ENCODE measurements around the gene RBMS3.
A peak's percentile ranks its signal among the peaks of the same experiment; 100 is the strongest.
"Not testable (repeated sequence)": the region's sequence is repeated elsewhere in the genome, so short reads cannot be mapped to it uniquely, and the experiment has no call there.

Gene RBMS3

DNA sequence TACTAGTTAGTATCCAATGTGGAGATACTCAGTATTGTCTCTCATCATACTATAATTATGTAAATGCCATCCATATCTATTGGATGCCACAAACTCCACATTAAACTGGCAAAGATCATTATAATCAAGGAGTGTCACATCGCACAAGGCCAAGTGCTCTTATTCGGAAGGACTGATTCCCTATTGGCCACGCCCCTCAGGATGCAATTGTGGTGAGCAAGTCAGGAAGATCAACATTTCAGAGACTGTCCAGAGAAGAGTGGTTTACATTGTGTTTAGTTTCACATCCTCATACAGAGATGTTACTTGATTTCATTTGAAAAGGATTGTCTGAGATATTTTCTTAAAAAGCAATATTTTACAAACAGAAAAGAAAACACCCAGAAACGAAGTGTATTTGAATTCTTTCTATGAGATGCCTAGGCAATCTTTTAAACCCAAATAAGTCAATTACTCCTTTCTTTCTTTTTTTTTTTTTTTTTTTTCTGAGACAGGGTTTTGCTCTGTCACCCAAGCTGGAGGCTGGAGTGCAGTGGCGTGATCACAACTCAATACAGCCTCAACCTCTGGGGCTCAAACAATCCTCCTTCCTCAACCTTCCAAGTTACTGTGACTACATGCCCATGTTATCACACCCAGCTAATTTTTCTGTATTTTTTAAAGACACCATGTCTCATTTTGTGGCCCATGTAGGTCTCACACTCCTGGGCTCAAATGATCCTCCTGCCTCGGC, 369.1 kb downstream of the RBMS3 start:
- in situ Hi-C loops (cut with HindIII; ENCODE audit: low pct_ligation_motif_present, low pct_unique_long_range_greater_than_20kb, low sequenced_read_pairs): no loop called here
- no peak for DNase-seq

DNA sequence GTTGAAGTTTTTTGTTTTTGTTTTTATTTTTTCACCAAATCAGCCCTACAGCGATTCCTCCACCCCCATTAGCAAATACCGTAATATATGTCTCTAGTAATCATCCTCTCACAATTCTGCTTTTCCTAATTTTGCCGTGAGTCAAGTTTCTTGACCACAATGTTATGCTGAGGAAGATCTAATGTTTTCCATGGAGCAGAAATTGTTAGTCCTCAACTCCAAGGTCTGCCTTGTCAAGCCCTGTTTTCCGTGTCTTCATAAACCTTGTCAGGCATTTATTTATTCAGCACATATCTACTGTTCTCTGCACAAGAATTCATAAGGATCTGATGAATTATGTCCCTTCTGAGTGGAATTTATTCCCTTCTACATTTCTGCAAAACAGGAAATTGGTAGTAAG, 372.8 kb downstream of the RBMS3 start:
- DNase-seq: no peak

DNA sequence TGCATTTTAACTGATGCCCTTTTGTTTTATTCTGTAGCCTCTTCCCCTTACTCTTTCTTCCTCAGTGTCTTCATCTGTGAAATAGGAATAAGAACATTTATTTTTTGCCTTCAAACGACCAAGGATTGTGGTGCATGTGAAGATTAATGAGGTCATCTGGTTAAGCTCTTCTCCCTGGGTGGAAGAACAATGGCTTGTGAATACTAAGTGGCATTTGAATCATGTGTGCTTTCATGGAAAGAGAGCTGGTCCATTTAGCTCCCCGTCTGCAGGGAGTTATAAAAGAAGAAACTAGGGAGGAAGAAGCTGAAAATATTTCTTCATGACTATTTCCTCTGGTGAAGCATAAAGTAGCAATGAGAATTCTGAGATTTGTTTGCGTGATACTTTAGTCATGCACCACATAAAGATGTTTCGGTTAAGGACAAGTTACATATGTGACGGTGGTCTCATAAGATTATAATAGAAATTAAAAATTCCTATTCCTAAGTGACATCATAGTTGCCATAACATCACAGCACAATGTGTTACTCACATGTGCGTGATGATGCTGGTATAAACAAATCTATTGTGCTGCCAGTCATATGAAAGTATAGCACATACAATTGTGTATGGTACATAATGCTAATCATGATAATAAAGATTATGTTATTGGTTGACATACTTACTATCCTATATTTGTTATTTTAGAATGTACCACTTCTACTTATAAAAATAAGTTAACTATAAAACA, 374.3 kb downstream of the RBMS3 start:
- in situ Hi-C loops (cut with HindIII; ENCODE audit: low pct_ligation_motif_present, low pct_unique_long_range_greater_than_20kb, low sequenced_read_pairs): no loop called here
- no peak for DNase-seq

More for the DNA sequence above, 372.8 kb downstream of the RBMS3 start:
- in situ Hi-C loops (cut with HindIII; ENCODE audit: low pct_ligation_motif_present, low pct_unique_long_range_greater_than_20kb, low sequenced_read_pairs): no loop called here

DNA sequence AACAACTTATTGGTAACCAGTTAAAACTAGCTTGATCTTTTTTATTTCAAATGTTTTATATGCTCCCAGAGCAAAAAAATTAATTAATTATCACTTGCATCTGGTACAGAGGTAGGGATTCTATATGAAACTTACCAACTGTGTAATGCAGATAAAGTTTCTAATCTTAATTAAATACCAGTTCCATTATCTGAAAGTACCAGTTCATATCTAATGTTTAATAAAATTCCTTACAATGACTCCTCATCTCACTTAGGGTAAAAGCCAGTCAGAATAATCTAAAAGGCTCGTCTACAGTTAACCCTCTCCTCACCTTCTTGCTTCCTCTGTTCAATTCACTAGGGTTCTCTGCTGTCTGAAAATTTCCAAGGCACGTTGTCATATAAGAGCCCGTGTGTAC, 384.8 kb downstream of the RBMS3 start:
- DNase-seq: no peak

GRCh38 chr3:29668233-29668632, 387.4 kb downstream of the RBMS3 start:
- no peak for DNase-seq
- in situ Hi-C loops (cut with HindIII; ENCODE audit: low pct_ligation_motif_present, low pct_unique_long_range_greater_than_20kb, low sequenced_read_pairs): no loop called here

More for the DNA sequence above, 384.8 kb downstream of the RBMS3 start:
- in situ Hi-C loops (cut with HindIII; ENCODE audit: low pct_ligation_motif_present, low pct_unique_long_range_greater_than_20kb, low sequenced_read_pairs): no loop called here

DNA sequence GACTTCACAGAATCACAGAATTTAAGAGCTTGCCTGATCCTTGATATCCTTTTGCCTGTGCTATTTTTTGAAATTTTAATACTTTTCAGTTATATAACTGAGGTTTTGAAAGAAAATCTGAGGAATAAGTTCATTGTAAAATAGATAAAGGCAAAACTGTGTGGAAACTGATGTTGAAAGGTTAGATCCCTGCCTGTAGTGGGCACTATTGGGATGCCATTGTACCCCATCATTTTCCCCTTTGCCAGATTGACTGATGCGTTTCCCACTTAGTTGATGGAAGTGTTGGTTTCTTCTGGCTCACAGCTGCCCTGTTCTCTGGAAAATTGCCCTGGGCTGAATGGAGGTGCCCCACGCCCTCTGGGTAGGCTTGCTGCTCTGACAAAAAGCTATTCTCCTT, 387.9 kb downstream of the RBMS3 start:
- DNase-seq: no peak
- in situ Hi-C loops (cut with HindIII; ENCODE audit: low pct_ligation_motif_present, low pct_unique_long_range_greater_than_20kb, low sequenced_read_pairs): no loop called here

DNA sequence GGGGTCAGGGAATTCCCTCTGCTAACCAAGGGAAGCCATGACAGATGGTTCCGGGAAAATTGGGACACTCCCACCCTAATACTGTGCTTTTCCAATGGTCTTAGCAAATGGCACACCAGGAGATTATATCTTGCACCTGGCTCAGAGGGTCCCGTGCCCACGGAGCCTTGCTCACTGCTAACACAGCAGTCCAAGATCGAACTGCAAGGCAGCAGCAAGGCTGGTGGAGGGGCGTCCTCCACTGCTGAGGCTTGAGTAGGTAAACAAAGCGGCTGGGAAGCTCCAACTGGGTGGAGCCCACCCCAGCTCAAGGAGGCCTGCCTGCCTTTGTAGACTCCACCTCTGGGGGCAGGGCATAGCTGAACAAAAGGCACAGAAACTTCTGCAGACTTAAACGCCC, 389.6 kb downstream of the RBMS3 start:
- DNase-seq; in situ Hi-C loops (cut with HindIII; ENCODE audit: low pct_ligation_motif_present, low pct_unique_long_range_greater_than_20kb, low sequenced_read_pairs): not testable (repeated sequence)

DNA sequence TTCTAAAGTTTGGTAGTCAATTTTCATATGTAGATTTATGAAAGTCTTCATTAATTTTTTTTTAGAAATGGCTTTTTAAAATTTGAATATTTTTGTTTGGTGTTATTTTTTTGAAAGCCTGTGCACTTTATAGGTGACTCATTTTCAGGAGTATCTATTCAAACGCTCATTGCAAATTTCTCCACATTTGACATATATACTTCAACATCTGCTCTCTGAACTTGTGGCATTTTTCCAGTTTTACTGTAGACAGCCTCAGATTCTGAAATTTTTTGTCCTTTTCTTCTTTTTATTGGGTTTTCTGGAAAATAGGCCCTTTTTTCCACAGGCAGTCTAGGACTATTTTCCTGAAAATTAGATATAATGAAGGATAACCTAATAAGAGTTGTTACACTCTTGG, 396.6 kb downstream of the RBMS3 start:
- DNase-seq: no peak
- in situ Hi-C loops (cut with HindIII; ENCODE audit: low pct_ligation_motif_present, low pct_unique_long_range_greater_than_20kb, low sequenced_read_pairs): no loop called here

DNA sequence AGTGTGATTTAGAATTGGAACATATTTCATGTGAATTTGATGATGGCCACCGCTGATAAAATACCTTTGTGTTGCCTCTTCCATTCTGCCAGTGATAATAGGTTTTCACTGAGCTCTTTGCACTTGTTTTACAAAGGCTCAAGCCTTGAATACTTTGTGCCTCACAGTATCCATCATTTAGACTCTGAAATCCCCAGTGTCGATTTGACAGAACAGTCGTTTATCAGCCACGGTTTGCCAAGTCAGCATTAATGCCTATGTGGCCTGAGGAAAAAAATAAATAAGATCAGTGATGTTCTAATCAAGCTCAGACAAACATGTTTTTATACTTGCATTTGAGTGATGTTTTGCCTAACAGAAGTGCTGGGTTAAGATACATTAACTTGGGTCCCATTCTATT, 399.1 kb downstream of the RBMS3 start:
- no peak for DNase-seq
- in situ Hi-C loops (cut with HindIII; ENCODE audit: low pct_ligation_motif_present, low pct_unique_long_range_greater_than_20kb, low sequenced_read_pairs): no loop called here

DNA sequence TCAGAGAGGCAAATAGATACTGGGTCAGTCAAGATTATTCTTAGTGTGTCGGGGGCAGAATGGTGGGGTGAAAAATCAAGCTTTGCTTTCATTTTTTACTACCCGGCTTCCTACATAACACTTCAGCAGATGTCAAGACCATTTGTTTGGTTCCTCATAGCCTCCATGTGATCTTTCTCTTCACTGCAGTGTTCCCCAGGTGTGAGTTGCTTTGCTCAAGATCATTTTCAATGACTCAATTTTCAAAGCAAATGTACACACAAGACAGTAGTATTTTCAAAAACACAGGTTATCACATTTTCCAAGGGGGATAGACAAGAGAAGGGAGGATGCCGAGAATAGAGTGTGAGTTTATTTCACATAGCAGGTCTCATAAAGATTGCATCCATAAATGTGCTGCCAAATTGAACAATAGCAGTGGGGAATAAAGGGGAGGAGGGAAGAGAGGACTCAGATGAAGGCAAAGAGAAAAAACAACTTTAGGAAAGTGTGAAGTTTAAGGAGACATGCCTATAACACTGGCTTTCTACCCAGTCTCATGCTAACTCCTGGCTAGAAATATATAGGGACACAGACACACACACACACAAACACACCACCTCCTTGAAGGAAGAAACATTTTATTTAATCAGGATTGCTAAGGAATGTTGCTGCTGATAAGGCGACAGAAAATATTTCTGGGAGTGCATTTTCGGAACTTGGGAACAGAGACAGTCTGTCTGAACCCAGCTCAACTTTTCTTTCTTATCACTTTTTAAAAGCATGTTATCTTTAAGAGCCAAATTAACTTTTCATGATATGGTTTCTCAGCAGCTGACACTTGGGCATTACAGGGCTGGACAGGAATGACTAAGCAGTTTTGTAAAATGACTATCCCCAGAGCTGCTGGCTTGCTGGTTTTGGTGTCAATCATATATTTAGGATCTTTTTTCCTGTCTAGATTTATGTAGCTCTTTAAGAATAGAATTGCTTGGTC, 402.4 kb downstream of the RBMS3 start:
- DNase-seq: peak; percentile 51
- in situ Hi-C loops (cut with HindIII; ENCODE audit: low pct_ligation_motif_present, low pct_unique_long_range_greater_than_20kb, low sequenced_read_pairs): no loop called here

DNA sequence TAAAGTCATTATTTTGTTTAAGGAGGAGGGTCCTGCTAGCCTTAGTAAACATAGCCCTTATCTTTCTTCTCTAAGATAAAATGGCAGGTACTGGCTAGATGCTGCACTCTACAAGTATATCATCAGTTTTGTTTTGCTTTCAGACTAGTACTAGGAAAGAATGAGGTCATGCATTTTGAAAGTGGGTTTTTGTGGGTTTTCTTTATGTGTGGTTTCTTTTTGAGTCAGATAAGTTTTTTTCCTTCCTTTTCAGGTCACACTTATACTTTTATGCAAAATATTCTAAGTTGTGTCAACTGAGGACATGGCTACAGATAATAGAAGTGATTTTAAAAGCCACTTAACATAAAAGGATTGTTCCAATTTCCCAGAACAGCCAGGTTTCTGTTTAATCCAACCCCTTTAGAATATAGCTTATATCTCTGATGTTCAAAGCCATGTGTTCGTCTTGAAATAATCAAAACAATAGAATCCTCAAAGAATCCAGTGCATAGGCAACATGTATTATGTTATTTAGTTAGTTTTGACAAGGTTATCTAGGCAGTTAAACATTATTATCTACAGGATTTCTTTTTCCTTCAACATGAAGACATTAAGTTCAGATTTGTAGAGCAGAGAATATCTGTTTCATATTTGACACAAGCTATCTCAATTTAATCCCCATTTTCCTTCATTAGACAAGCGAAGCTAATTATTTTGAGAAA, 406.2 kb downstream of the RBMS3 start:
- peak; percentile 39 for DNase-seq
- in situ Hi-C loops (cut with HindIII; ENCODE audit: low pct_ligation_motif_present, low pct_unique_long_range_greater_than_20kb, low sequenced_read_pairs): no loop called here

GRCh38 chr3:29690686-29691353, 409.9 kb downstream of the RBMS3 start:
- no peak for DNase-seq
- in situ Hi-C loops (cut with HindIII; ENCODE audit: low pct_ligation_motif_present, low pct_unique_long_range_greater_than_20kb, low sequenced_read_pairs): no loop called here

DNA sequence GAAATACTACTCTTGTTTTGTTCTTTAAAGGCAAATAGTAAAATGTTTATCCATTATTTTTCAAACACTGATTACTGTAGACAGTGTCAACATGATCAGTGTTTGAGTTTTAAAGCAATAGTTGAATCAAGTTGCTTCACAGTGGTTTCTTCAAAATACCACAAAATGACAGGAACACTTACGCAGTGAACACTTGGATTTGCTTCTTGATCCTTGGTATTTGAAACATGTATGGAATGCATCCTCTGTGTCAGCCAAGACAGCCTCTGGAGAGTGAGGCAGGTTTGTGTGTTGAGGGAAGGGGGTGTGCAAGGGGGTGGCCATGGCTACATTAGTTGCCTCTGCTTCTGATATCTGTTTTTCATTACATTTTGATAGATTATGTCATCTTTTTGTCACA, 413.0 kb downstream of the RBMS3 start:
- DNase-seq: peak; percentile 96
- in situ Hi-C loops (cut with HindIII; ENCODE audit: low pct_ligation_motif_present, low pct_unique_long_range_greater_than_20kb, low sequenced_read_pairs): no loop called here

GRCh38 chr3:29694331-29694730, 413.5 kb downstream of the RBMS3 start:
- in situ Hi-C loops (cut with HindIII; ENCODE audit: low pct_ligation_motif_present, low pct_unique_long_range_greater_than_20kb, low sequenced_read_pairs): no loop called here
- DNase-seq: no peak

GRCh38 chr3:29694783-29695182, 413.9 kb downstream of the RBMS3 start:
- in situ Hi-C loops (cut with HindIII; ENCODE audit: low pct_ligation_motif_present, low pct_unique_long_range_greater_than_20kb, low sequenced_read_pairs): no loop called here
- DNase-seq: peak; percentile 94

DNA sequence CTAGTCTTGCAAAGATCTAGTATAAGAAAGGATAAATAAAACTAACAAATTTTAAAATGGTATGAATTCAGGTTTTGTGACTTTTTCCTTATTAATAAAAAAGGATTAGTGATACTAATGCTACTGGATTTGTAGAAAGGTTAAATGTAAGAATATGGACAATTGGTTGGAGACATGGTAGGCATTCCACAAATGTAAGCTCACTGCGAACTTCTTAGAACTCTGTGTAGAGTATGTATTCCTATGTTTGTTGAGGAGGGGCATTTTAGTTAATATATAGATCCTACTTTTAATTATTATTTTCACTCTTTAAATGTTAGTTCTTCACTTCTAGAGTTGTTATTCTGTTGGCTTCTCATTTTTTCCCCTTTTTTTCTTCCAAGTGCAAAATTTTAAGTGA, 414.3 kb downstream of the RBMS3 start:
- in situ Hi-C loops (cut with HindIII; ENCODE audit: low pct_ligation_motif_present, low pct_unique_long_range_greater_than_20kb, low sequenced_read_pairs): no loop called here

GRCh38 chr3:29695643-29696198, 414.9 kb downstream of the RBMS3 start:
- in situ Hi-C loops (cut with HindIII; ENCODE audit: low pct_ligation_motif_present, low pct_unique_long_range_greater_than_20kb, low sequenced_read_pairs): no loop called here
- no peak for DNase-seq

More for the DNA sequence above, 414.3 kb downstream of the RBMS3 start:
- peak; percentile 22 for DNase-seq

DNA sequence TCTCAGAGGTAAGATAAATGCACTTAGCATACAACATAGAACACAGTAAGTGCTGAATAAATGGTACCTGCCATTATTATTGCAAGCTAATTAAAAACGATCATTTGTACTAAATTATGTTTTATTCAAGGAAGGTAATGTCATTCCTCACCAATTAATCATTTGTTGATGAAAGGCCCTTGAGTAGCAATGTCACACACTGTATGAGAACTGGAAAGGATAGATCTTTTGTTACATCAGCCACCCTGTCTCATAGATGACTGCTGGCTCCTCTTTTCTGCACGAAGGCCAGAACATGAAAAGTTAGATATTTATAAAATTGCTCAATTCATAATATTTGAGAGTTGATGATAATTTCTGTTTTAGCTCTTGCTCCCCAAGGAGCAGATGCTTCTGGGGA, 415.4 kb downstream of the RBMS3 start:
- in situ Hi-C loops (cut with HindIII; ENCODE audit: low pct_ligation_motif_present, low pct_unique_long_range_greater_than_20kb, low sequenced_read_pairs): no loop called here
- DNase-seq: no peak
